ENCODE data around the gene MARCHF3. TPM values are rescaled to one million over a fixed set of nuclear protein-coding genes. Genes with fewer than 3 reads are reported as not detected.

MARCHF3 gene
- total RNA-seq, 1 experiment from 2014 or later = 0.61 TPM

DNA sequence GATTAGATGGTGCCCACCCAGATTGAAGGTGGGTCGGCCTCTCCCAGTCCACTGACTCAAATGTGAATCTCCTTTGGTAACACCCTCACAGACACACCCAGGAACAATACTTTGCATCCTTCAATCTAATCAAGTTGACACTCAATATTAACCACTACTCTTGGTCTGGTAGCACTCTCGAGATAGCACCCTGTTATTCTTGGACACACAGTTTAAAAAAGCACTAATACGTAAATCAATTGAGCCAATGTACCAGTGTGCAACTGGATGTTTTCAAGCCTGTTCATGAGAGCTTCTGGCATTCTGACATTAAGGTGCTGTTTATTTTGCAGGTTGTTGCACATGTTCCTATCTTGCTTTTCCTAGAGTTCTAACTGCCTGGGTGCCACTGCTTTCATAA lies 35.3 kb downstream of the MARCHF3 start:
- no peak for DNase-seq
- no TSS peak for BruUV-seq (replicated peaks)
- Mint-ChIP-seq H3K4me1 (ENCODE audit: low read depth, unreplicated experiment) (no peaks in the 10 kb centered on the region), H3K27ac (ENCODE audit: unreplicated experiment) (no peak overlapping the region), H3K27me3 (ENCODE audit: insufficient read depth, unreplicated experiment) (peaks cover 14% of the 10 kb centered on the region), H3K4me3 (ENCODE audit: unreplicated experiment) (no peak overlapping the region), H3K9me3 (ENCODE audit: unreplicated experiment) (no peaks in the 10 kb centered on the region), H3K36me3 (ENCODE audit: insufficient read depth, unreplicated experiment) (no peaks in the 10 kb centered on the region)
- Histone ChIP-seq H3K27me3 (replicated peaks; ENCODE audit: control insufficient read depth, insufficient read depth, low read length) (no peaks in the 10 kb centered on the region), H3K4me1 (no peaks in the 10 kb centered on the region), H3K4me3 (ENCODE audit: low read depth, low read length) (no peak overlapping the region), H3K36me3 (ENCODE audit: control insufficient read depth, insufficient read depth, low read length) (no peaks in the 10 kb centered on the region), H3K9me3 (no peaks in the 10 kb centered on the region)
- intact Hi-C loops (cut with micrococcal nuclease; ENCODE audit: unreplicated experiment) = no loop called here
- TF ChIP-seq, protein P1, sequence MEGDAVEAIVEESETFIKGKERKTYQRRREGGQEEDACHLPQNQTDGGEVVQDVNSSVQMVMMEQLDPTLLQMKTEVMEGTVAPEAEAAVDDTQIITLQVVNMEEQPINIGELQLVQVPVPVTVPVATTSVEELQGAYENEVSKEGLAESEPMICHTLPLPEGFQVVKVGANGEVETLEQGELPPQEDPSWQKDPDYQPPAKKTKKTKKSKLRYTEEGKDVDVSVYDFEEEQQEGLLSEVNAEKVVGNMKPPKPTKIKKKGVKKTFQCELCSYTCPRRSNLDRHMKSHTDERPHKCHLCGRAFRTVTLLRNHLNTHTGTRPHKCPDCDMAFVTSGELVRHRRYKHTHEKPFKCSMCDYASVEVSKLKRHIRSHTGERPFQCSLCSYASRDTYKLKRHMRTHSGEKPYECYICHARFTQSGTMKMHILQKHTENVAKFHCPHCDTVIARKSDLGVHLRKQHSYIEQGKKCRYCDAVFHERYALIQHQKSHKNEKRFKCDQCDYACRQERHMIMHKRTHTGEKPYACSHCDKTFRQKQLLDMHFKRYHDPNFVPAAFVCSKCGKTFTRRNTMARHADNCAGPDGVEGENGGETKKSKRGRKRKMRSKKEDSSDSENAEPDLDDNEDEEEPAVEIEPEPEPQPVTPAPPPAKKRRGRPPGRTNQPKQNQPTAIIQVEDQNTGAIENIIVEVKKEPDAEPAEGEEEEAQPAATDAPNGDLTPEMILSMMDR (IDR thresholded peaks at IDR 0.05; ENCODE audit: insufficient read depth in 1 of 2, low read depth in 1 of 2, low read length in 1 of 2, severe bottlenecking in 1 of 2, unreplicated experiment in 1 of 2) = no peak
- ChIA-PET CTCF (no interaction called here), POLR2A (no interaction called here)

DNA sequence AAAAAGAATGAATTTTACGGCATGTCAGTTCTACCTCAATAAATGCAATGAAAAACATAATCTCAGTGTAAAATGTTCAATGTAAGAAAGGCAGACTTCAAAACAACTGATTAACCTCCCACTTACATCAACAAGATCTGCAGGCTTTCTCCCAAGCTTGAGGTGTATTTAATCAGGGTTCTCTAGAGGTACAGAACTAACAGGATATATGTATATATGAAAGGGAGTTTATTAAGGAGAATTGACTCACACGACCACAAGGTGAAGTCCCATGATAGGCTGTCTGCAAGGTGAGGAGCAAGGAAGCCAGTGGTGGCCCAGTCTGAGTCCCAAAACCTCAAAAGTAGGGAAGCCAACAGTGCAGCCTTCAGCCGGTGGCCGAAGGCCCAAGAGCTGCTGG lies 35.9 kb downstream of the MARCHF3 start:
- no peaks in the 10 kb centered on the region for H3K9me3 Mint-ChIP-seq (ENCODE audit: unreplicated experiment)
- Histone ChIP-seq H3K36me3 (ENCODE audit: control insufficient read depth, insufficient read depth, low read length) (no peaks in the 10 kb centered on the region), H3K4me1 (no peaks in the 10 kb centered on the region), H3K9me3 (no peaks in the 10 kb centered on the region), H3K27me3 (replicated peaks; ENCODE audit: control insufficient read depth, insufficient read depth, low read length) (no peaks in the 10 kb centered on the region), H3K4me3 (ENCODE audit: low read depth, low read length) (no peak overlapping the region)
- ChIA-PET POLR2A (no interaction called here), CTCF (no interaction called here)
- TF ChIP-seq, protein P1 (IDR thresholded peaks at IDR 0.05; ENCODE audit: insufficient read depth in 1 of 2, low read depth in 1 of 2, low read length in 1 of 2, severe bottlenecking in 1 of 2, unreplicated experiment in 1 of 2) = no peak
- H3K27me3 Mint-ChIP-seq (ENCODE audit: insufficient read depth, unreplicated experiment) = peaks cover 14% of the 10 kb centered on the region
- no peak for DNase-seq
- no peaks in the 10 kb centered on the region for H3K4me1 Mint-ChIP-seq (ENCODE audit: low read depth, unreplicated experiment)
- H3K36me3 Mint-ChIP-seq (ENCODE audit: insufficient read depth, unreplicated experiment) = no peaks in the 10 kb centered on the region
- intact Hi-C loops (cut with micrococcal nuclease; ENCODE audit: unreplicated experiment) = no loop called here
- no TSS peak for BruUV-seq (replicated peaks)
- no peak overlapping the region for H3K27ac Mint-ChIP-seq (ENCODE audit: unreplicated experiment)
- no peak overlapping the region for H3K4me3 Mint-ChIP-seq (ENCODE audit: unreplicated experiment)

DNA sequence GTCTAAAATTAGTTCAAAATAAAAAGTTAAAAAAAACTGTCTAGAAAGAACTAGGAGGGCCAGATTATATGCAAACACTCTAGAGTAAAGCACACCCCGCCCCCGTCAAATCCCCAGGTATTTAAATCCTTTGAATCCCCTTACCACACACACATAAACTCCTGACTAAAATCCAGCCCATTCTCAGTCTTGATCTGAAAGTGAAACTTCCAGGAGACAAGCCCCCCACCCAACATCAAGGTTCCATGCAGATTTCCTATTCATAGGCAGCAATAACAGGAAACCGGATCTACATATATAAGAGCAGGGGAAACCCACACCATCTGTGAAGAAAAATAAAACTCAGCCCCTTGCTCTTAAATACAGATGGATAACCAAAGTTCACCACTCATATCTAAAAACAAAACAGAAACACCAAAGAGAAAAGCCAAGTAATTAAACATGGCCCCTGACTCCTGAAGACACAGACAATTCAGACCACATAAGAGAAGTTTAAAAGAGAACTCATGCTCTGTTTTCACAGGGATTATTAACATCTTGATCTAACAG lies 42.3 kb downstream of the MARCHF3 start:
- ChIA-PET POLR2A (no interaction called here), CTCF (no interaction called here)
- BruUV-seq (replicated peaks) = no TSS peak
- DNase-seq = no peak
- H3K9me3 Mint-ChIP-seq (ENCODE audit: unreplicated experiment) = no peaks in the 10 kb centered on the region
- no peaks in the 10 kb centered on the region for H3K36me3 ChIP-seq (ENCODE audit: control insufficient read depth, insufficient read depth, low read length)
- intact Hi-C loops (cut with micrococcal nuclease; ENCODE audit: unreplicated experiment) = no loop called here
- H3K27me3 Mint-ChIP-seq (ENCODE audit: insufficient read depth, unreplicated experiment) = peaks cover 5% of the 10 kb centered on the region
- TF ChIP-seq, protein P1 (IDR thresholded peaks at IDR 0.05; ENCODE audit: insufficient read depth in 1 of 2, low read depth in 1 of 2, low read length in 1 of 2, severe bottlenecking in 1 of 2, unreplicated experiment in 1 of 2) = no peak
- H3K36me3 Mint-ChIP-seq (ENCODE audit: insufficient read depth, unreplicated experiment) = no peaks in the 10 kb centered on the region
- no peaks in the 10 kb centered on the region for H3K4me1 ChIP-seq
- H3K27me3 ChIP-seq (replicated peaks; ENCODE audit: control insufficient read depth, insufficient read depth, low read length) = no peaks in the 10 kb centered on the region
- H3K4me1 Mint-ChIP-seq (ENCODE audit: low read depth, unreplicated experiment) = no peaks in the 10 kb centered on the region
- H3K4me3 Mint-ChIP-seq (ENCODE audit: unreplicated experiment) = no peak overlapping the region
- no peak overlapping the region for H3K27ac Mint-ChIP-seq (ENCODE audit: unreplicated experiment)
- H3K9me3 ChIP-seq = no peaks in the 10 kb centered on the region
- no peak overlapping the region for H3K4me3 ChIP-seq (ENCODE audit: low read depth, low read length)
